Articular chondrocyte of knee joint (primary cell): ENCODE data around the gene KAT5. TPM values are rescaled to one million over a fixed set of nuclear protein-coding genes. Genes with fewer than 3 reads are reported as not detected.

Experiments used
- small RNA-seq: library from RNA; depleted of rRNA; stranded (forward); fragments of <200 nt; gene quantifications from one replicate; pipeline ENCODE3, GENCODE V24; 2012
- total RNA-seq: library from RNA; depleted of rRNA; stranded (reverse); fragments of >200 nt; gene quantifications from 2 replicates; pipeline ENCODE4 v1.2.3, GENCODE V29; 2012

The KAT5 gene
- 36.9 and 40.2 TPM in 2 replicates for total RNA-seq

GRCh38 chr11:65711785-65712632, at the start of gene KAT5:
KAT5 (plus strand) TSS chr11:65712252; CDS start chr11:65712268, 16 bp downstream.

GRCh38 chr11:65662799-65663638, 49.0 kb upstream of the KAT5 start, which contains the start of gene RELA:
RELA (minus strand) TSS chr11:65662916; CDS start chr11:65662832, 84 bp downstream.

GRCh38 chr11:65720211-65720934, 8.3 kb downstream of the KAT5 start, which contains the start of gene RNASEH2C:
RNASEH2C (minus strand) TSS chr11:65720798; CDS start chr11:65720758, 40 bp downstream.

Small RNAs within 50 kb of the gene (small RNA-seq; reads per million reads assigned to genes)
- not detected for gene RN7SL309P

Other genes with a start within 250 kb of the KAT5 start
- 22,250 and 24,202 TPM in 2 replicates for gene MALAT1, start 213.2 kb upstream of the KAT5 start, total RNA-seq
- gene SCYL1, start 187.2 kb upstream of the KAT5 start, total RNA-seq: 72.1 and 75.3 TPM in 2 replicates
- 43.5 and 53.8 TPM in 2 replicates for gene LTBP3, start 153.9 kb upstream of the KAT5 start, total RNA-seq
- 36.2 and 42.1 TPM in 2 replicates for gene ZNRD2, start 141.8 kb upstream of the KAT5 start, total RNA-seq
- 10.7 and 15.2 TPM in 2 replicates for gene FAM89B, start 139.7 kb upstream of the KAT5 start, total RNA-seq
- 33.2 and 36.1 TPM in 2 replicates for gene EHBP1L1, start 136.2 kb upstream of the KAT5 start, total RNA-seq
- gene KCNK7, start 116.5 kb upstream of the KAT5 start, total RNA-seq: not detected in 2 replicates
- gene MAP3K11, start 98.0 kb upstream of the KAT5 start, total RNA-seq: 19.0 and 20.6 TPM in 2 replicates
- gene PCNX3, start 96.5 kb upstream of the KAT5 start, total RNA-seq: 21.3 and 23.1 TPM in 2 replicates
- gene SIPA1, start 74.2 kb upstream of the KAT5 start, total RNA-seq: 10.6 and 11.9 TPM in 2 replicates
- 30.9 and 31.2 TPM in 2 replicates for gene RELA, start 49.3 kb upstream of the KAT5 start, total RNA-seq
- gene RNASEH2C, start 8.5 kb downstream of the KAT5 start, total RNA-seq: 35.1 and 51.9 TPM in 2 replicates
- 11.8 and 14.9 TPM in 2 replicates for gene AP5B1, start 68.7 kb downstream of the KAT5 start, total RNA-seq
- gene OVOL1, start 74.8 kb downstream of the KAT5 start, total RNA-seq: not detected in 2 replicates
- 1.2 and 2.2 TPM in 2 replicates for gene SNX32, start 121.7 kb downstream of the KAT5 start, total RNA-seq
- gene CFL1, start 145.9 kb downstream of the KAT5 start, total RNA-seq: 577 and 633 TPM in 2 replicates
- gene MUS81, start 148.2 kb downstream of the KAT5 start, total RNA-seq: 29.2 and 34.4 TPM in 2 replicates
- gene EFEMP2, start 160.5 kb downstream of the KAT5 start, total RNA-seq: 102 and 105 TPM in 2 replicates
- 0.13 TPM in 1 of 2 replicates, not detected in the other for gene CTSW, start 167.6 kb downstream of the KAT5 start, total RNA-seq
- gene FIBP, start 176.2 kb downstream of the KAT5 start, total RNA-seq: 130 and 132 TPM in 2 replicates
- gene CCDC85B, start 178.4 kb downstream of the KAT5 start, total RNA-seq: 57.9 and 60.6 TPM in 2 replicates
- gene FOSL1, start 188.1 kb downstream of the KAT5 start, total RNA-seq: 13.1 and 26.1 TPM in 2 replicates
- gene C11orf68, start 206.8 kb downstream of the KAT5 start, total RNA-seq: 26.8 and 32.6 TPM in 2 replicates
- gene DRAP1, start 207.2 kb downstream of the KAT5 start, total RNA-seq: 147 and 149 TPM in 2 replicates
- gene TSGA10IP, start 233.2 kb downstream of the KAT5 start, total RNA-seq: not detected in 2 replicates
- 24.2 and 24.4 TPM in 2 replicates for gene SART1, start 249.5 kb downstream of the KAT5 start, total RNA-seq